Natural killer cell (primary cell): Measurements from ENCODE around the gene ZDHHC14. TPM values are rescaled to one million over a fixed set of nuclear protein-coding genes. Genes with fewer than 3 reads are reported as not detected.

Experiments
- ATAC-seq, 3 donors: fragments of 150-1000 bp in 2 of 3; fragments of 200-7000 bp in 1 of 3; cut with Tn5 transposase; 1 replicate in 1 of 3; 2 replicates in 2 of 3; pipeline ENCODE4 v1.10.0; 2021; ENCODE audit warnings: mild to moderate bottlenecking in 2 of 3, moderate library complexity in 2 of 3
- DNase-seq, 2 donors: peaks; one replicate each; pipeline versions ENCODE4 v3.0.0 to v3.0.0-alpha.2; 2013 to 2021; ENCODE audit warnings: mixed read lengths in 1 of 2
- H3K27ac ChIP-seq: one replicate; pipeline ENCODE4 v1.5.1; 2013; ENCODE audit warnings: mild to moderate bottlenecking, low read length
- H3K27me3 ChIP-seq: one replicate; pipeline ENCODE4 v1.6.1; 2013; ENCODE audit warnings: low read length; ENCODE audit not compliant: control insufficient read depth, insufficient read depth
- H3K36me3 ChIP-seq: one replicate; pipeline ENCODE4 v1.6.1; 2013; ENCODE audit warnings: low read length; ENCODE audit not compliant: control insufficient read depth, insufficient read depth
- H3K4me1 ChIP-seq: one replicate; pipeline ENCODE4 v1.6.1; 2013; ENCODE audit warnings: low read length; ENCODE audit not compliant: control insufficient read depth, insufficient read depth
- H3K4me3 ChIP-seq: one replicate; pipeline ENCODE4 v1.5.1; 2013; ENCODE audit warnings: low read length
- H3K9me3 ChIP-seq: one replicate; pipeline ENCODE4 v1.6.1; 2013; ENCODE audit warnings: low read length; ENCODE audit not compliant: control insufficient read depth, insufficient read depth
- H3K27ac Mint-ChIP-seq, 2 donors: one replicate each; pipeline ENCODE4 v1.8.0; 2022; ENCODE audit warnings: mild to moderate bottlenecking in 2 of 2, mixed read lengths in 2 of 2, moderate library complexity in 1 of 2
- H3K27me3 Mint-ChIP-seq, 2 donors: one replicate each; pipeline ENCODE4 v1.8.0; 2022; ENCODE audit warnings: low read depth in 2 of 2, mixed read lengths in 2 of 2
- H3K36me3 Mint-ChIP-seq: one replicate; pipeline ENCODE4 v1.8.0; 2022; ENCODE audit warnings: mixed read lengths
- H3K4me1 Mint-ChIP-seq, 2 donors: one replicate each; pipeline ENCODE4 v1.8.0; 2022; ENCODE audit warnings: mixed read lengths in 2 of 2
- H3K4me3 Mint-ChIP-seq: one replicate; pipeline ENCODE4 v1.8.0; 2022; ENCODE audit warnings: mild to moderate bottlenecking, moderate library complexity, mixed read lengths
- H3K9me3 Mint-ChIP-seq, 2 donors: one replicate each; pipeline ENCODE4 v1.8.0; 2022; ENCODE audit warnings: mixed read lengths in 2 of 2
- CTCF ChIP-seq: fragments of 200-600 bp; IDR thresholded peaks from one replicate; pipeline ENCODE4 v1.8.0; 2022; ENCODE audit warnings: antibody characterized with exemption
- WGBS: methylation state at CpG from one replicate; pipeline ENCODE4 v1.1.7; 2013; ENCODE audit warnings: missing lambda C conversion rate; ENCODE audit not compliant: insufficient coverage; 5-methylcytosine and 5-hydroxymethylcytosine counted together
- intact Hi-C: fragments of 100-400 bp; cut with micrococcal nuclease; formaldehyde crosslinking; loops from one replicate; pipeline ENCODE4 v1.14.2; 2022
- total RNA-seq, 4 donors: library from RNA; stranded (reverse); fragments of 120-200 nt in 1 of 4; gene quantifications; one replicate each; pipeline versions ENCODE4 v1.2.3 to v1.2.4, GENCODE V29; 2013 to 2022

ZDHHC14 gene
- total RNA-seq, 3 donors from 2014 or later (not counting 1 experiment from before 2014, with no cell fraction given) = 6.7 to 11.3 (median 10.6) TPM

GRCh38 chr6:157656437-157656997 is 275.5 kb downstream of the ZDHHC14 start:
- intact Hi-C loops = no loop called here
- Mint-ChIP-seq H3K4me3 (no peak overlapping the region), H3K4me1 (no peaks in the 10 kb centered on the region), H3K27me3 (no peaks in the 10 kb centered on the region), H3K27ac (no peak overlapping the region), H3K9me3 (no peaks in the 10 kb centered on the region), H3K36me3 (no peaks in the 10 kb centered on the region)
- Histone ChIP-seq H3K36me3 (peaks cover 2% of the 10 kb centered on the region), H3K4me3 (no peak overlapping the region), H3K4me1 (no peaks in the 10 kb centered on the region), H3K27me3 (no peaks in the 10 kb centered on the region), H3K9me3 (no peaks in the 10 kb centered on the region), H3K27ac (no peak overlapping the region)
- 94% methylated on average over 7 of the region's 7 CpGs for WGBS
- TF ChIP-seq CTCF = no peak
- no peak for DNase-seq
- ATAC-seq = no peak

GRCh38 chr6:157657754-157658153 is 276.8 kb downstream of the ZDHHC14 start:
- no peaks in the 10 kb centered on the region for H3K36me3 Mint-ChIP-seq
- DNase-seq = no peak
- H3K36me3 ChIP-seq = peaks cover 2% of the 10 kb centered on the region
- H3K4me3 ChIP-seq = no peak overlapping the region
- no peak for TF ChIP-seq CTCF
- WGBS = 88% methylated on average over 5 of the region's 5 CpGs
- H3K27ac ChIP-seq = no peak overlapping the region
- no peak overlapping the region for H3K27ac Mint-ChIP-seq
- ATAC-seq = no peak
- H3K4me1 ChIP-seq = no peaks in the 10 kb centered on the region
- H3K4me1 Mint-ChIP-seq = no peaks in the 10 kb centered on the region
- H3K4me3 Mint-ChIP-seq = no peak overlapping the region
- H3K9me3 ChIP-seq = no peaks in the 10 kb centered on the region
- no peaks in the 10 kb centered on the region for H3K9me3 Mint-ChIP-seq
- intact Hi-C loops = no loop called here
- no peaks in the 10 kb centered on the region for H3K27me3 ChIP-seq
- H3K27me3 Mint-ChIP-seq = no peaks in the 10 kb centered on the region

DNA sequence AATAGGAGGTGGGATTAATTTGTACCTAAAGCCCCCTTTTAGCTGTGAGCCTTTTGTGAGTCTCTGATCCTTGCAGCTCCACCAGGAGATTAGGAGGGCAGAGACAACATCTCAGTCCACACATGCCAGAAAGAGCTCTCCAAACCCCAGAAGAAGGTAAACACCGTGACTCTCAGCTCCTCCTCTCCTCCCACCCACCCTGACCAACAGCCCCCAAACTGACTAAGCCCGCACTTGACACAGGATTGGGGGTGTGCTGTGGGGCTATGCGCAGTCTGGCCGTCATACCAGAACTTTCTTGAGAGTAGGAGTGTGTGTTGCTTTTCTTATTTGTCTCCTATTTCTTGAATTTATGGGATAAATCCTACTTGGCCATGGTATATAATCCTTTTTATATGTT is 277.3 kb downstream of the ZDHHC14 start:
- Histone ChIP-seq H3K36me3 (peaks cover 2% of the 10 kb centered on the region), H3K4me3 (no peak overlapping the region), H3K9me3 (no peaks in the 10 kb centered on the region), H3K4me1 (no peaks in the 10 kb centered on the region), H3K27ac (no peak overlapping the region), H3K27me3 (no peaks in the 10 kb centered on the region)
- Mint-ChIP-seq H3K27me3 (no peaks in the 10 kb centered on the region), H3K9me3 (no peaks in the 10 kb centered on the region), H3K36me3 (no peaks in the 10 kb centered on the region), H3K4me3 (no peak overlapping the region), H3K4me1 (no peaks in the 10 kb centered on the region), H3K27ac (no peak overlapping the region)
- DNase-seq (no peak), ATAC-seq (no peak)
- 92% methylated on average over 4 of the region's 4 CpGs for WGBS
- no peak for TF ChIP-seq CTCF
- intact Hi-C loops = no loop called here
